SJSA1 (cell line): ENCODE results near the gene SOX10. TPM values are rescaled to one million over a fixed set of nuclear protein-coding genes. Genes with fewer than 3 reads are reported as not detected.

Experiments used
- DNase-seq, 2 experiments: peaks; one replicate each; pipeline ENCODE4 v3.0.0-alpha.2; 2015 to 2020; ENCODE audit warnings: low spot score in 2 of 2, low read depth in 1 of 2
- H3K27ac ChIP-seq: fragments of 250-450 bp; sonication (Bioruptor Pico); 2 replicates; pipeline ENCODE4 v1.5.1; 2020; ENCODE audit warnings: mild to moderate bottlenecking, moderate library complexity
- H3K27me3 ChIP-seq: fragments of 250-450 bp; sonication (Bioruptor Pico); replicated peaks from 2 replicates; pipeline ENCODE4 v1.5.1; 2020; ENCODE audit warnings: mild to moderate bottlenecking, moderate library complexity
- H3K36me3 ChIP-seq: fragments of 250-450 bp; sonication (Bioruptor Pico); 2 replicates; pipeline ENCODE4 v1.5.1; 2020; ENCODE audit warnings: mild to moderate bottlenecking
- H3K4me1 ChIP-seq: fragments of 250-450 bp; sonication (Bioruptor Pico); replicated peaks from 2 replicates; pipeline ENCODE4 v1.6.1; 2021; ENCODE audit warnings: mild to moderate bottlenecking
- H3K4me3 ChIP-seq: fragments of 250-450 bp; sonication (Bioruptor Pico); 2 replicates; pipeline ENCODE4 v1.5.1; 2020; ENCODE audit warnings: mild to moderate bottlenecking
- H3K9me3 ChIP-seq: fragments of 250-450 bp; sonication (Bioruptor Pico); replicated peaks from 2 replicates; pipeline ENCODE4 v1.5.1; 2020; ENCODE audit warnings: mild to moderate bottlenecking
- total RNA-seq: library from RNA; depleted of rRNA; stranded (reverse); fragments of >200 nt; shearing (Covaris generic); gene quantifications from 2 replicates; pipeline ENCODE4 v1.2.3, GENCODE V29; 2014; rRNA removed

The SOX10 gene
- total RNA-seq: not detected in 2 replicates

DNA sequence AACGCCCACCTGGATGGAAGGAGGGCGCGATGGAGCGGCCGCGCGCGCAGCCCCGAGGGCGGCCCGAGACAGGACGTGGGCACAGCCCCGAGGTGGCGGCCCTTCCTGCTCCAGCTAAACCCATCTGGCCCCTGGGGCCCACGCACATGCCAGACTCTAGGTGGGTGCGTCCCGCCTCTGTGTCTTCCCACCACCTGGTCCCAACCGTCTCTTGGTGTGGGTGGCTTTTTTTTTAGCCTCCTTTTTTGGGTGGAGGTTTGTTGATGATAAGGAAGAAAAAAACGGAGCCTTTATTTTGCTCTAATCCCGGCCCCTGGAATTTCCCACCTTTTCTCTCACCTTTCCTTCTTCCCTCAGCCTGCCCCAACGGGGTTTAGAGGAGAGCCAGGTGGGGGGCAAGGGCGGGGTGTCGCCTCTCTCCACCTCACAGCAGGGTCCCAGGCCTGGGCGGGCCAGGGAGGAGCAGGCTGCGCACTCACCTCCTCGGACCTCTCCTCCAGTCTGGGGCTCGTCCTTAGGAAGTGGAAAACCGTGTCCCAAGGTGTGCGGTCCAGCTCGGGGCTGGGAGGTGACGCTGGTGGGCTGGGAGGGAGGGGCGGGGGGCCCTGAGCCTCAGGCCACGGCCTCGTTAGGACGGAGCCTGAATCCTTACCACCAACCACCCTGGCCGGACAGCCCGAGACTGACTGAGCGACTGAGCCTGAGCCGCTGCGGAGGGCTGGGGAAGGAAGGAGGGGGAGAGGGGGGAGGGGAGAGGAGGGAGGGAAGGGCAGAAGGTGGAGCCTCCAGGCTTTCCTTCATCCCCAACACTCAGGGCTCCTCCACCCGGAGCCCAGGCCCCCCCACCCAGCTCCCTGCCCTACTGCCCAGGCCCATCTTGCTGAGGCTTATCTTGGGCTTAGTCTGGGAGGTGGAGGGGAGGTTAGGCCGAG lies at the start of gene SOX10:
TSS of gene SOX10 (minus strand) at position 696 of the 932 bp plus-strand sequence. CDS start 771 bp downstream, outside the sequence.
- no peaks in the 10 kb centered on the region for H3K4me1 ChIP-seq
- no peaks in the 10 kb centered on the region for H3K36me3 ChIP-seq
- H3K9me3 ChIP-seq: no peaks in the 10 kb centered on the region
- no peak within 1 kb of the TSS for H3K4me3 ChIP-seq
- no peak within 1 kb of the TSS for H3K27ac ChIP-seq
- DNase-seq: no peak
- H3K27me3 ChIP-seq: no peaks in the 10 kb centered on the region

DNA sequence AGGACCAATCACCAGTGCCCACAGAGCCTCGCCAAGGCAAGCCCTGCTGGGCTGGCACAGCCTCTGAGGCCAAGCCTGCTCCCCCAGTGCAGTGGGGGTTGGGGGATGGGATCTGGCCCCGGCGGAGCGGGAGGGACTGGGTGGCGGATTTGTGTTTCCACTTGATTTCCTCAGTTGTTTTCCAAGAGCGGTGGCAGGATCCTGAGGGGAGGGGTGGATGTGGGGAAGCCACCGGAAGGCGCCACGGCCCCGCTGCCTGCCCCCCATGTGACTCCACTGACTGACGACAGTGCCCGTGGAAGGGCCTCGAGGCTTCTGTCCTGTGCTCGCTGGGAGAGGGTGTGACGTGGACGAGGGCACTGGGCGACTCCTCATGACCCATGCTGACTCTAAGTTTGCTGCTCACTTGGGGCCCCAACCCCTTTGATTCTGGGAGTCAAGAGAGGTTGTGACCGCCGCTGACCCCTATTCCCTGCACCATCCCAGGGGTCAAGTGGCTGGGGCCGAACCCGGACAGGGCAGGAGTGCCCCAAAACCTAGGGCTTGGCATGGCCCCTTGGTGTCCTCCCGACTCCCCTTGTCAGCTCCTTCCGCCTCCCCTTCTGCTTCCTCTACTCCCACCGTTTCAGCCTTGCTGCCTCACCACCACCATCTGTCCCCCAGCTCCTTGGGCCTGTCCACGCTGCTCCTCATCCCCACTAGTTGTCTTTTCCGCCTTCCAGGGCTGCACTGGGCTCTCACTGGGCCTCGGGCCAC lies 49.3 kb upstream of the SOX10 start:
- no peak overlapping the region for H3K27ac ChIP-seq
- DNase-seq: no peak
- H3K4me3 ChIP-seq: no peak overlapping the region
- H3K9me3 ChIP-seq: no peaks in the 10 kb centered on the region
- peaks cover 14% of the 10 kb centered on the region for H3K4me1 ChIP-seq
- no peaks in the 10 kb centered on the region for H3K36me3 ChIP-seq
- no peaks in the 10 kb centered on the region for H3K27me3 ChIP-seq

DNA sequence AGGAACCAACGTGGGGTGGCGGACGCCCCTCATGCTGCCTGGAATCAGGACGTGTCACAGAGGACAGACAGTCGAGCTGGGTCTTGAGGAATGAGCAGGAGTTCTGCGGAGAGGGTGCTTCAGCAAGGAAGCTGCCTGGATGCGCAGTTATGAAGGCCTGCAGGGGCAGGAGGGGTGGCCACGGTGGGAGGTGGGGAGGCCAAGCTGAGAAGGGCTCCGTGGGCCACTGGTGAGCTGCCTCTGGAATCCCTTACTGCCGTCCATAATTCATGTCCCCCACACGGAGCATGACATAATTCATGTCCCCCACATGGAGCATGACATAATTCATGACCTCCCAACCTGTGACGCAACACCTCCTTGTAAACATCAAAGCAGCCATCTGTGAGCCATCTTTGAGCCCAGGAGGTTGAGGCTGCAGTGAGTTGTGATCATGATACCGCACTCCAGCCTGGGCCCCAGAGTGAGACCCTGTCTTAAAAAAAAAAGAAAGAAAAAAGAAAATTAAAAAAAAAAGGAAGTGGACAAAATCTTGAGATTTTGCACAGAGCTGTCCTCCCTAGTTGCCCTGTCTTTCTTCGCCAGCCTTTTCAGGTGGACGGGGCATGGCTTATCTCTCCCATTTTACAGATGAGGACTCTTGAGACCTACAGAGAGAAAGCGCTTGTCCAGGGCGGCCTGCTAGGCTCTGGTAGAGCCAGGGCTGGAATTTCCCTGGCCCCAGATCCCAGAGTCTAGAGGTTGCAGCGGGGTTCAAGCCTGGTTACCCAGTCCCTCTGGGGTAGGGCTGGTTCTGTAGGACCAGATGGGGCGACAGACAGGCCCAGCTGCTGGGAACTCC lies 48.5 kb upstream of the SOX10 start:
- Histone ChIP-seq H3K27me3 (no peaks in the 10 kb centered on the region), H3K4me1 (peaks cover 14% of the 10 kb centered on the region), H3K9me3 (no peaks in the 10 kb centered on the region), H3K4me3 (no peak overlapping the region), H3K36me3 (no peaks in the 10 kb centered on the region), H3K27ac (no peak overlapping the region)
- no peak for DNase-seq

DNA sequence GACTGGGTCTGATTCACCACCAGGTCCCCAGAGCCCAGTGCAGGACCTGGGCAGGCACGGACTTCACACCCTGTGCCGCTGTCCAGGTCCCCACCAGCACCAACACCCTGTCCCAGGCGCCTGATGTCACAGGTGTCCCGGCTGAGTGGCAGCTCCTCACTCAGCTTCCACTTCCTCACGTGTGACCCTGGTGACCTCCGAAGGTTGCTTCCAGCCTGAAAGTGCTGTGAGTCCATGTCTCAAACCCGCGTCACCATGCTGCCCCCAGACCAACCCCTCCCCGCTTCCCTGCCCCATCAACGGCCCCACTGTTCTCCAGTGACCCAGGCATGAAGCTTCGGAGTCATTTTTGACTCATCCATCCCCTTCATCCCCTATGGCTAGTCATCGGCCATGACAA lies 47.1 kb upstream of the SOX10 start:
- no peaks in the 10 kb centered on the region for H3K9me3 ChIP-seq
- H3K4me1 ChIP-seq: peaks cover 14% of the 10 kb centered on the region
- H3K36me3 ChIP-seq: no peaks in the 10 kb centered on the region
- no peak overlapping the region for H3K27ac ChIP-seq
- H3K27me3 ChIP-seq: no peaks in the 10 kb centered on the region
- no peak overlapping the region for H3K4me3 ChIP-seq
- no peak for DNase-seq

DNA sequence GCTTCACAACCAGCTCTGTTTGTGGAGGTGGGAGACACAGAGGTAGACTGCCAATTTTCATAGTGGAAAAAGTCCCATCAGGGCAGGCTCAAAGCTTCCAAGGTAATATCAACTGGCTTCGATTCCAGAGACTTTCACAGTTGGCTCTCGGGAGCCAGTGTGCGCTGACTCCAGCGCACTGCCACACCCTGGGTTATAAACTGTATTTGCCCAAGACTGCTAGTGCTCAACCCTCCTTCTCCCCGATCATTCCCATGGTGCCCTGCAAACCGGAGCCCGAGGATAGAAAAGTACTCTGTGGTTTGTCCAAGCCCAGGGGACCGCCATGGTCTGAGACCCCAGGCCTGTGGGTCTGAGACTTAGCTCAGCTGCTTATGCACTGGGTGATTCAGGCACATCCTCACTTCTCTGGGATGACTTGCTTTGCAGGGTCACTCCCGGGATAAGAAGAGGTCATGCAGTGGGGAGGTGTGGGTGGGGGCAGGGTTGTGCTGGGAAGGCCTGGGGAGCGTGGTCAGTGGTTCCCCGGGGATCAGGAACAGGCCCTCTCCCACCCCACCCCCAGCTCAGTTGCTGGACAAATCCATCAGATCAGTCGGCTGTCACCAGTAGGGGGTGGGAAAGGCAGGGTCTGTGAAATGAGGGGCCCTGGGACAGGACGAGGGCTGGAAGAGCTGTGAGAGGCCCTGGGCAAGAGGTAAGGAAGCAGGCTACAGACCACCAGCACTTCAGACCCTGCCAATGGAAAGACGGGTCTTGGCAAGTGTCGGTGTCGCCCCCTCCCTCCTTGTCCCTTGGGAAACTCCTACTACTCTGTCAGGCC lies 46.2 kb upstream of the SOX10 start:
- no peak for DNase-seq

DNA sequence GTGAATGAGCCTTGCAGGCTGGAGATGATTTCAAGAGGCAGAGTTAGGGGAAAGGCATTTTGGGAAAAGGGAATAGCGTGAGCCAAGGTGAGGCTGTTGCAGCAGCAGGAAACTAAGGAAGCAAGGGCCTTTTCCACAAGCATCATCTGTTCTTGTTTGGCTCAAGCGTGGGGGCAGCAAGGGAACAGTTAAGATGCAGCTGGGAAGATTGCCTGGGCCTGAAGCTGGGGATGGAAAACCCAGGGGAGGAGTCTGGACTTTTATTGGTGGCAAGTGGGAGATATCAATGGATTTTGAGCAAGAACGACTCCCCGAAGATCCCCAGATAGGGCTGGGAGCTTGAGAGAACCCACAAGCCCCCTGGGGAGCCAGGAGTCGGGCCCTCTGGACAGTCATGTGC lies 45.5 kb upstream of the SOX10 start:
- H3K4me3 ChIP-seq: no peak overlapping the region
- no peak overlapping the region for H3K27ac ChIP-seq
- H3K9me3 ChIP-seq: no peaks in the 10 kb centered on the region
- H3K27me3 ChIP-seq: no peaks in the 10 kb centered on the region
- H3K36me3 ChIP-seq: no peaks in the 10 kb centered on the region
- peaks cover 11% of the 10 kb centered on the region for H3K4me1 ChIP-seq
- no peak for DNase-seq

More for the DNA sequence above, 46.2 kb upstream of the SOX10 start:
- Histone ChIP-seq H3K27ac (no peak overlapping the region), H3K9me3 (no peaks in the 10 kb centered on the region), H3K4me1 (peaks cover 14% of the 10 kb centered on the region), H3K27me3 (no peaks in the 10 kb centered on the region), H3K36me3 (no peaks in the 10 kb centered on the region), H3K4me3 (no peak overlapping the region)

DNA sequence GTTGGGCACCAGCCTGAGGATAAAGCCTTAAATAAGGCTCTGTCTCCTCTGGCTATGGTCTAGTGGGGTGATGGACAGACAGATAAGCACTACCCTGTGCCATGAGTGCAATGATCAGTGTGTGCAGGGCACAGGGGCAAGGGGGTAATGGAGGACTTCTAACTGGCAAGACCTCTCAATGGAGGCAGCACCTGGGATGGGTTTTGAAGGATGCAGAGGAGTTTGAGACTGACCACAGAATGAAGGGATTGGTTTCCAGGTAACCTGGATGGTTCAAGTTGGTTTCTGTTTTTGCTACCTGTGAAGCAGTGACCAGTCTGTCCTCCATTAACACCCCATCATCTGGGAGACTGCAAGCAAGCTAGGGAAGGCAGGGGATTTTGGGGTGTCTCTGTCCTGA lies 45.0 kb upstream of the SOX10 start:
- Histone ChIP-seq H3K4me3 (no peak overlapping the region), H3K4me1 (peaks cover 6% of the 10 kb centered on the region), H3K27me3 (no peaks in the 10 kb centered on the region), H3K27ac (no peak overlapping the region), H3K9me3 (no peaks in the 10 kb centered on the region), H3K36me3 (no peaks in the 10 kb centered on the region)
- DNase-seq: no peak

DNA sequence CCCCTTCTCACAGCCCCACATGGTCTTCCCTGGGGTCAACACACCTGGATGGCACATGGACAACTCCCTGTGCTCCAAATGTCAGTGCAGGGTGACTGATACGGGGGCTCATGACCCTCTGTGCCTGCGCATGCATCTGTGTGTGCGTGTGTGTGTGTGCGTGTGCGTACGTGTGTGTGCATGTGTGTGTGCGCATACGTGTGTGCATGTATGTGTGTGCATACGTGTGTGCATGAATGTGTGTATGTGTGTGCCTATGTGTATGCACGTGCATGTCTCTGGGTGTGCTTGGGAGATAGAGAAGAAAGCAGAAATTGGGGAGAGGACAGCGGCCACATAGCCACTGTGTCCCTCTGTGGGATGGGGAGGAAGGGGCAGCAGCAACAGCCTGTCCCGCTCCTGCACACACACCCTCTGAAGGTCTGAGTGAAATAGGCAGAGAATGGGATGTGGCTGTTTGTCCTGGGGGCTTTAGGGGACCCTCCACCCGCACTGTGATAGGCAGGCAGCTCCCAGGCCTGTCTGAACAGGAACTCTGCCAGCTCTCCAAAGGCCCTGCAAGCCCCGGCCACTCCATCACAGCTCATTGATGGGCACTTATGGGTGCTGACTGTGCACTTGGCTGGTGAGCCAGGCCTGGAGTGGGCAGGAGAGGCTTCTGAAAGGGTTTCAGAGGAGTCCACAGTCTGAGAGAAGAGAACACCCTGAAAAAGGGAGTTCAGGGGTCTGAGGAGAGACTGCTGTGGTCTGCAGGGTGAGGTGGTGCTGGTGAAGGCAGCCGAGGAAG lies 44.2 kb upstream of the SOX10 start:
- Histone ChIP-seq H3K27me3 (no peaks in the 10 kb centered on the region), H3K4me1 (no peaks in the 10 kb centered on the region), H3K9me3 (no peaks in the 10 kb centered on the region), H3K4me3 (no peak overlapping the region), H3K36me3 (no peaks in the 10 kb centered on the region), H3K27ac (no peak overlapping the region)
- no peak for DNase-seq

DNA sequence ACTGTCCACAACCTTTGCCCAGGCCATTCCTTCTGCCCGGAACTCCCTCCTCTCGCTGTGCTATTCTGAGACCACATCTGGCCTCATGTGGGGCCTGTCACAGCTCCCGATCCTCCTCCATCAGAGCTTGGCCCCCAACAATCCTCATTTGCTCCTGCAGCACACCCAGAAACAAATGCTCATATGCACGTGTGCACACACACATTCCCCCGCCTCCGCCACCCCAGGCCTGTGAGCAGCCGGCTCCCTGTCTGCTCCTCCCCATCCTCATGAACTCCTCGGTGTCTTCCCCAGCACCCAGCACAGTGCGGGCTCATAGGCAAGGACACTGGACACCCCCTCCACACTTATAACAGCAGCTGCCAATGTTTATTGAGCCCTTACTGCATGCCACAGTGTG lies 43.1 kb upstream of the SOX10 start:
- H3K9me3 ChIP-seq: no peaks in the 10 kb centered on the region
- no peak overlapping the region for H3K27ac ChIP-seq
- no peak overlapping the region for H3K4me3 ChIP-seq
- no peak for DNase-seq
- H3K4me1 ChIP-seq: no peaks in the 10 kb centered on the region
- H3K36me3 ChIP-seq: no peaks in the 10 kb centered on the region
- H3K27me3 ChIP-seq: no peaks in the 10 kb centered on the region

DNA sequence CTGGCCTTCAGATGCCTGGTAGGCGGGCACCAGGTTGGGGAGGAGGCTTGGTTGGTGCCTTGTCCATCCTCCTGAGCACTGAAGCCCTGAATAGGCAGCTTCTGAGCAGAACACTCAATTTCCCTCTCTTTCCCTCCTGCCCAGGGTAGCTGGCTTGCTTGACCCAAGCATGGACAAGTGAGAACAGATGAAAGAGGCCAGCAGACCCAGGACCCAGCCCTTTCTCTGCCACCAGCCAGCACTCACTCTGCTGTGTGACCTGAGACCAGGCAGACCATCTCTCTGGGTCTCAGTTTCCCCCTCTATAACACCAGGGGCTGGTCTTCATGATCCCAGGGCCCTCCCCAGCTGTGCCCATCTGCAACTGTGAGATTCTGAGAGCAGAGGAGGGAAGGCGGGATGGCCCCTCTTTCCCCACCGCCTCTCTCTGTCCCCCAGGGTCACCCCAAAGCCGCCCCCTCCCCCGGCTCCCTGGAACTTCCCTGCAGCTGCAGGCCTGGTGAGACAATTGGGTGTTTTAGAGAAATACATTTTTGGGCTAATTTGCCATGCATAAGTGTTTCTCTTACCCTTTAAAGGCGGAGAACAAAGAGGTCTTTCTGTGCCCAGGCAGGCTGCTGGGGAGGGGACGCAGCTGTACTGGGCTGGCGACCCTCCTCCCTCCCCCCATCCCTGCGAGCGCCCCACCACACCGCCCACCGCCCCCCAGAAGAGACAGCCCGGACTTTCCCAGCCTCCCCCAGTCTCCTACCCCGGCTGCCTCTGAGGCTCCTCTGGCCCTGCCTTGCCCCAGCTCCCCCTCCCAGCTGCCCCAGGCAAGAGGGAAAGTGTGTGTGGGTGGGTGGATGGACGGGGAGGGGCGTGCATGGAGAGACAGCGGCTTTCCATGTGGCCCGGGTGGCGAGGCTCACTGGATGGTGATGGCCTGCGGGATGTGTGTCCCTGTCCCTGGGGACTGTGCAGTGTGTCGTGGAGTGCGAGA lies 42.1 kb upstream of the SOX10 start:
- DNase-seq: no peak

DNA sequence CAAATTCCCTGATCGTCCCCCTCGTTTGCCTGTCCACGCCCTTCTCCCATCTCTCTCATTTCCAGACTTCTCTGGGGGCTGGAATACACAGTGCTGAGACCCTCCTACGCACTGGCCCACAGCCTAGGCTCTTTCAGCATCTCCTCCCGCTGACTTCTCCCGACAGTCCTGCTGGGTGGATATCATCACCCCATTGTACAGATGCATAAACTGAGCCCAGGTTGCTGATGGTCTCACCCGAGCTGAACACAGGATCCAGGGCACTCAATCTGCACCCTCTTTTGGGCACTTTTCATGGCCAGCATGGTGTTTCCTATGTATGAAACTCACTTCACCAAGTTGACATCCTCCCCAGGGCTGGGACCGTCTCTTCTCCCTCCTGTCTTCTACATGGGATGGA lies 41.2 kb upstream of the SOX10 start:
- DNase-seq: no peak
- H3K9me3 ChIP-seq: no peaks in the 10 kb centered on the region
- H3K4me3 ChIP-seq: no peak overlapping the region
- no peaks in the 10 kb centered on the region for H3K36me3 ChIP-seq
- no peaks in the 10 kb centered on the region for H3K4me1 ChIP-seq
- H3K27me3 ChIP-seq: no peaks in the 10 kb centered on the region
- H3K27ac ChIP-seq: no peak overlapping the region

More for the DNA sequence above, 42.1 kb upstream of the SOX10 start:
- Histone ChIP-seq H3K27ac (no peak overlapping the region), H3K9me3 (no peaks in the 10 kb centered on the region), H3K4me1 (no peaks in the 10 kb centered on the region), H3K4me3 (no peak overlapping the region), H3K27me3 (no peaks in the 10 kb centered on the region), H3K36me3 (no peaks in the 10 kb centered on the region)
